ENCODE data around the gene CEACAM7.

CEACAM7 gene

DNA sequence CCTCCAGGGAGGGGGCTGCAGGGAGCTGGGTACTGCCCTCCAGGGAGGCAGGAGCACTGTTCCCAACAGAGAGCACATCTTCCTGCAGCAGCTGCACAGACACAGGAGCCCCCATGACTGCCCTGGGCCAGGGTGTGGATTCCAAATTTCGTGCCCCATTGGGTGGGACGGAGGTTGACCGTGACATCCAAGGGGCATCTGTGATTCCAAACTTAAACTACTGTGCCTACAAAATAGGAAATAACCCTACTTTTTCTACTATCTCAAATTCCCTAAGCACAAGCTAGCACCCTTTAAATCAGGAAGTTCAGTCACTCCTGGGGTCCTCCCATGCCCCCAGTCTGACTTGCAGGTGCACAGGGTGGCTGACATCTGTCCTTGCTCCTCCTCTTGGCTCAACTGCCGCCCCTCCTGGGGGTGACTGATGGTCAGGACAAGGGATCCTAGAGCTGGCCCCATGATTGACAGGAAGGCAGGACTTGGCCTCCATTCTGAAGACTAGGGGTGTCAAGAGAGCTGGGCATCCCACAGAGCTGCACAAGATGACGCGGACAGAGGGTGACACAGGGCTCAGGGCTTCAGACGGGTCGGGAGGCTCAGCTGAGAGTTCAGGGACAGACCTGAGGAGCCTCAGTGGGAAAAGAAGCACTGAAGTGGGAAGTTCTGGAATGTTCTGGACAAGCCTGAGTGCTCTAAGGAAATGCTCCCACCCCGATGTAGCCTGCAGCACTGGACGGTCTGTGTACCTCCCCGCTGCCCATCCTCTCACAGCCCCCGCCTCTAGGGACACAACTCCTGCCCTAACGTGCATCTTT lies 12.5 kb upstream of the CEACAM7 start:
- no peak for DNase-seq (ENCODE audit: low read depth in 3 of 3)

DNA sequence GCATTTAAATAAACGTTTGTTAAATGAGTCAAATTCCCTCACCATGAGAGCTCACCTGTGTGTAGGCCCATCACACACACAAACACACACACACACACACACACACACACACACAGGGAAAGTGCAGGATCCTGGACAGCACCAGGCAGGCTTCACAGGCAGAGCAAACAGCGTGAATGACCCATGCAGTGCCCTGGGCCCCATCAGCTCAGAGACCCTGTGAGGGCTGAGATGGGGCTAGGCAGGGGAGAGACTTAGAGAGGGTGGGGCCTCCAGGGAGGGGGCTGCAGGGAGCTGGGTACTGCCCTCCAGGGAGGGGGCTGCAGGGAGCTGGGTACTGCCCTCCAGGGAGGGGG lies 11.9 kb upstream of the CEACAM7 start:
- DNase-seq (ENCODE audit: low read depth in 3 of 3), result no peak

DNA sequence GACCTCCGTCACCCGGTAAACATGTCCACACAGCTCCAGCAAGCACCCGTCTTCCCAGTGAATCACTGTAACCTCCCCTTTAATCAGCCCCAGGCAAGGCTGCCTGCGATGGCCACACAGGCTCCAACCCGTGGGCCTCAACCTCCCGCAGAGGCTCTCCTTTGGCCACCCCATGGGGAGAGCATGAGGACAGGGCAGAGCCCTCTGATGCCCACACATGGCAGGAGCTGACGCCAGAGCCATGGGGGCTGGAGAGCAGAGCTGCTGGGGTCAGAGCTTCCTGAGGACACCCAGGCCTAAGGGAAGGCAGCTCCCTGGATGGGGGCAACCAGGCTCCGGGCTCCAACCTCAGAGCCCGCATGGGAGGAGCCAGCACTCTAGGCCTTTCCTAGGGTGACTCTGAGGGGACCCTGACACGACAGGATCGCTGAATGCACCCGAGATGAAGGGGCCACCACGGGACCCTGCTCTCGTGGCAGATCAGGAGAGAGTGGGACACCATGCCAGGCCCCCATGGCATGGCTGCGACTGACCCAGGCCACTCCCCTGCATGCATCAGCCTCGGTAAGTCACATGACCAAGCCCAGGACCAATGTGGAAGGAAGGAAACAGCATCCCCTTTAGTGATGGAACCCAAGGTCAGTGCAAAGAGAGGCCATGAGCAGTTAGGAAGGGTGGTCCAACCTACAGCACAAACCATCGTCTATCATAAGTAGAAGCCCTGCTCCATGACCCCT lies 11.3 kb upstream of the CEACAM7 start:
- no peak for DNase-seq (ENCODE audit: low read depth in 3 of 3)

DNA sequence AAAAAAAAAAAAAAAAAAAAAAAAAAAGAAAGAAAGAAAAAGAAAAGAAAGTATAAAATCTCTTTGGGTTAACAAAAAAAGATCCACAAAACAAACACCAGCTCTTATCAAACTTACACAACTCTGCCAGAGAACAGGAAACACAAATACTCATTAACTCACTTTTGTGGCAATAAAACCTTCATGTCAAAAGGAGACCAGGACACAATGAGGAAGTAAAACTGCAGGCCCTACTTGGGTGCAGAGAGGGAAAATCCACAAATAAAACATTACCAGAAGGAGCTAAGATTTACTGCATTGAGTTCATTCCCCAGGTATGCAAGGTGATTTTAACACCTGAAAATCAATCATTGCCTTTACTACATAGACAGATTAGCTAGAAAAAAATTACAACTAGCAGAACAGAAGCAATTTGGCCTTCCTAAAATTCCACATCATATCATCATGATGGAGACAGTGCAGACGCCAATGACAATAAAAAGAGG lies 10.7 kb upstream of the CEACAM7 start:
- no peak for DNase-seq (ENCODE audit: low read depth in 3 of 3)

DNA sequence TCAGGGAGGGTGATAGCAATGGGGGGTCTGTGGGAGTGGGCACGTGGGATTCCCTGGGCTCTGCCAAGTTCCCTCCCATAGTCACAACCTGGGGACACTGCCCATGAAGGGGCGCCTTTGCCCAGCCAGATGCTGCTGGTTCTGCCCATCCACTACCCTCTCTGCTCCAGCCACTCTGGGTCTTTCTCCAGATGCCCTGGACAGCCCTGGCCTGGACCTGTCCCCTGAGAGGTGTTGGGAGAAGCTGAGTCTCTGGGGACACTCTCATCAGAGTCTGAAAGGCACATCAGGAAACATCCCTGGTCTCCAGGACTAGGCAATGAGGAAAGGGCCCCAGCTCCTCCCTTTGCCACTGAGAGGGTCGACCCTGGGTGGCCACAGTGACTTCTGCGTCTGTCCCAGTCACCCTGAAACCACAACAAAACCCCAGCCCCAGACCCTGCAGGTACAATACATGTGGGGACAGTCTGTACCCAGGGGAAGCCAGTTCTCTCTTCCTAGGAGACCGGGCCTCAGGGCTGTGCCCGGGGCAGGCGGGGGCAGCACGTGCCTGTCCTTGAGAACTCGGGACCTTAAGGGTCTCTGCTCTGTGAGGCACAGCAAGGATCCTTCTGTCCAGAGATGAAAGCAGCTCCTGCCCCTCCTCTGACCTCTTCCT lies 9.3 kb upstream of the CEACAM7 start:
- no peak for DNase-seq (ENCODE audit: low read depth in 3 of 3)

DNA sequence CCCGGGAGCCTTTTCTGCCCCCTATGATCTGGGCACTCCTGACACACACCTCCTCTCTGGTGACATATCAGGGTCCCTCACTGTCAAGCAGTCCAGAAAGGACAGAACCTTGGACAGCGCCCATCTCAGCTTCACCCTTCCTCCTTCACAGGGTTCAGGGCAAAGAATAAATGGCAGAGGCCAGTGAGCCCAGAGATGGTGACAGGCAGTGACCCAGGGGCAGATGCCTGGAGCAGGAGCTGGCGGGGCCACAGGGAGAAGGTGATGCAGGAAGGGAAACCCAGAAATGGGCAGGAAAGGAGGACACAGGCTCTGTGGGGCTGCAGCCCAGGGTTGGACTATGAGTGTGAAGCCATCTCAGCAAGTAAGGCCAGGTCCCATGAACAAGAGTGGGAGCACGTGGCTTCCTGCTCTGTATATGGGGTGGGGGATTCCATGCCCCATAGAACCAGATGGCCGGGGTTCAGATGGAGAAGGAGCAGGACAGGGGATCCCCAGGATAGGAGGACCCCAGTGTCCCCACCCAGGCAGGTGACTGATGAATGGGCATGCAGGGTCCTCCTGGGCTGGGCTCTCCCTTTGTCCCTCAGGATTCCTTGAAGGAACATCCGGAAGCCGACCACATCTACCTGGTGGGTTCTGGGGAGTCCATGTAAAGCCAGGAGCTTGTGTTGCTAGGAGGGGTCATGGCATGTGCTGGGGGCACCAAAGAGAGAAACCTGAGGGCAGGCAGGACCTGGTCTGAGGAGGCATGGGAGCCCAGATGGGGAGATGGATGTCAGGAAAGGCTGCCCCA lies 8.5 kb upstream of the CEACAM7 start:
- DNase-seq (ENCODE audit: low read depth in 3 of 3), result no peak

DNA sequence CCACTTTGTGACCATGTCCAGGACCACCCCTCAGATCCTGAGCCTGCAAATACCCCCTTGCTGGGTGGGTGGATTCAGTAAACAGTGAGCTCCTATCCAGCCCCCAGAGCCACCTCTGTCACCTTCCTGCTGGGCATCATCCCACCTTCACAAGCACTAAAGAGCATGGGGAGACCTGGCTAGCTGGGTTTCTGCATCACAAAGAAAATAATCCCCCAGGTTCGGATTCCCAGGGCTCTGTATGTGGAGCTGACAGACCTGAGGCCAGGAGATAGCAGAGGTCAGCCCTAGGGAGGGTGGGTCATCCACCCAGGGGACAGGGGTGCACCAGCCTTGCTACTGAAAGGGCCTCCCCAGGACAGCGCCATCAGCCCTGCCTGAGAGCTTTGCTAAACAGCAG lies 7.7 kb upstream of the CEACAM7 start:
- DNase-seq (ENCODE audit: low read depth in 3 of 3), result no peak

DNA sequence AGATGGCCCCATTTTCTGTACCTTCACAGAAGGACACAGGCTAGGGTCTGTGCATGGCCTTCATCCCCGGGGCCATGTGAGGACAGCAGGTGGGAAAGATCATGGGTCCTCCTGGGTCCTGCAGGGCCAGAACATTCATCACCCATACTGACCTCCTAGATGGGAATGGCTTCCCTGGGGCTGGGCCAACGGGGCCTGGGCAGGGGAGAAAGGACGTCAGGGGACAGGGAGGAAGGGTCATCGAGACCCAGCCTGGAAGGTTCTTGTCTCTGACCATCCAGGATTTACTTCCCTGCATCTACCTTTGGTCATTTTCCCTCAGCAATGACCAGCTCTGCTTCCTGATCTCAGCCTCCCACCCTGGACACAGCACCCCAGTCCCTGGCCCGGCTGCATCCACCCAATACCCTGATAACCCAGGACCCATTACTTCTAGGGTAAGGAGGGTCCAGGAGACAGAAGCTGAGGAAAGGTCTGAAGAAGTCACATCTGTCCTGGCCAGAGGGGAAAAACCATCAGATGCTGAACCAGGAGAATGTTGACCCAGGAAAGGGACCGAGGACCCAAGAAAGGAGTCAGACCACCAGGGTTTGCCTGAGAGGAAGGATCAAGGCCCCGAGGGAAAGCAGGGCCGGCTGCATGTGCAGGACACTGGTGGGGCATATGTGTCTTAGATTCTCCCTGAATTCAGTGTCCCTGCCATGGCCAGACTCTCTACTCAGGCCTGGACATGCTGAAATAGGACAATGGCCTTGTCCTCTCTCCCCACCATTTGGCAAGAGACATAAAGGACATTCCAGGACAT lies 7.0 kb upstream of the CEACAM7 start:
- no peak for DNase-seq (ENCODE audit: low read depth in 3 of 3)

DNA sequence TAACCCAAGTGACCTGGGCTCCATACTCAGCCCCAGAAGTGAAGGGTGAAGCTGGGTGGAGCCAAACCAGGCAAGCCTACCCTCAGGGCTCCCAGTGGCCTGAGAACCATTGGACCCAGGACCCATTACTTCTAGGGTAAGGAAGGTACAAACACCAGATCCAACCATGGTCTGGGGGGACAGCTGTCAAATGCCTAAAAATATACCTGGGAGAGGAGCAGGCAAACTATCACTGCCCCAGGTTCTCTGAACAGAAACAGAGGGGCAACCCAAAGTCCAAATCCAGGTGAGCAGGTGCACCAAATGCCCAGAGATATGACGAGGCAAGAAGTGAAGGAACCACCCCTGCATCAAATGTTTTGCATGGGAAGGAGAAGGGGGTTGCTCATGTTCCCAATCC lies 6.1 kb upstream of the CEACAM7 start:
- DNase-seq (ENCODE audit: low read depth in 3 of 3), result no peak

DNA sequence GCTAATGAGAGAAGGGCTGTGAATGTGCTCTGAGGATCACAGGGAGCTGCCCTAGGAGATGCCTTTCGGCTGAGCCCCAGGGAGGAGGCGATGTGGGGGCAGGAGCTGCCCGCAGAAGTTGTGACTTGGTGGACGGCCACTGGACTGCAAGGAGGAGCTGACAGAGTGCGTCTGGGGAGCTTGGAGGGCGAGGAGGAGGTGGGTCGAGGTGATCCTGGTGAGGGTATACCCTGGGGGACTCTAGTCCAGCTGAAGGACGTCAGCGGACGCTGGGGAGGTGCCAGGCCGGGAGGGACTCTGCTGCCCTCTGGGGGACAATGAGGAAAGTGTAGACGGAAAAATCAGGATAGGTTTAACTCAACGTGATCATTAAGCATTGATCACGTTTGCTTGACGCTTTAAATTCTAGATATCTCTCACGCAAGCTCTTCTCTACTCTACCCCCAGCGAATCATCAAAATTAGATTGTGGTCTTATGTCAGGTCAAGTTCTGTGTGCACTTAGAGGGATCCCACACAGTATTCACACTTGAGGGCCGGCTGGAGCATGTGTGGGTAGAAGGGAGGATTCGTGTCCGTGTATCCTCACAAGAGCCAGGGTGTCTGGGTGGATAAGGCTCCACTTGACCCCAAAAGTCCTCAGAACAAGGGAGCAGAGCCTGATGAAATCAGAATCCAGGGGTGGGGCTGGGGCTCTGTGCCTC lies 3.3 kb upstream of the CEACAM7 start:
- DNase-seq (ENCODE audit: low read depth in 3 of 3), result peak in 1 of 3 experiments; percentile 14

DNA sequence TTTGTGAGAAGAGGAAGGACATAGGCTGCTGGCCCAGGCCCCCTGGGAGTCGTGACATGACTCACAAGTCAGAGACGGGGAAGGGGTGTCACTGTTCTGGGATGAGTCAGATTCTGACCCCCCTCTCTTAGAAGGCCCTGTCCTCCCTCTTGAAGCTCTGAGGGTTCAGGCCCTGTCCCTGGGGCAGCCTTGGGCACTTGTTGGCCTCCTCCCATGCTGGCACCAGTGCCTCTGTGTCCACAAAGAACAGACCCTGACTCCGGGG lies 2.7 kb upstream of the CEACAM7 start:
- no peak for DNase-seq (ENCODE audit: low read depth in 3 of 3)

DNA sequence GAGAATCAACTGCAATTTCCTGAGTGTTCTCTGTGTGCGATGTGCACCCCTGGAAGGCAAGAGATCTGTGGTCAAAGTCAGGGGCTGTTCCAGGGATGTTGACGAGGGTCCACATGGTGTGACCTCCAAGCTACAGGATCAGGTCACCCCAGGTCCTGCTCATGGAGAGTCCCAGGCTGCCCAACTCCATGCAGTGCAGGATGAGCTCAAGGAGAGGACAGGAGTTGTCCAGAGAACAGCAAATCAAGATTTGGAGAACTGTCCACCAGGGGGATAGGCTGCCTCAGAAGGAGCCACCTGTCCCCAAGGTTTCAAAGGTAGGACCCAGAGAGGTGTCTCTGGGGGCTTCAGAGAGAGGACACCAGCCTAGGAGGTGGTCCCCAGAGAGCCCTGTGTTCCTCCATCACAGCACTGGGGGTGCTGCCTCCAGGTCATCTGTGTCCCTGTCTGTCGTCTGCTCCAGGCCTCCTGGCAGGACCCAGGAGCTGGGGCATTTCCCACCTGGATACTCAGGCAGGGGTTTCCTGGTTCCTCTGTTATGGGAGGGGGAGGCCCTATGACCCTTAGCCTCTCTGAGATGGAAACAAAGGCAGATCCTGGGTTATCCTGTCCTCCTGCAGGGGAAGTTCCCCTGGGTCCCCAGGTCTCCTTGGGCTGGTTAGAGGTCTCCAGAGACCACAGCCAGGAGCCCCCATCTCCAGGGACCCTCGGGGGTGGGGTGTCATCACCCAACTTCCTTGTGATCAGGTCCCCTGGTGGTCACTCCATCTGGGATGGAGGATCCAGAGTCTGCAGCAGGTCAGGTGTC lies 2.1 kb upstream of the CEACAM7 start:
- no peak for DNase-seq (ENCODE audit: low read depth in 3 of 3)

DNA sequence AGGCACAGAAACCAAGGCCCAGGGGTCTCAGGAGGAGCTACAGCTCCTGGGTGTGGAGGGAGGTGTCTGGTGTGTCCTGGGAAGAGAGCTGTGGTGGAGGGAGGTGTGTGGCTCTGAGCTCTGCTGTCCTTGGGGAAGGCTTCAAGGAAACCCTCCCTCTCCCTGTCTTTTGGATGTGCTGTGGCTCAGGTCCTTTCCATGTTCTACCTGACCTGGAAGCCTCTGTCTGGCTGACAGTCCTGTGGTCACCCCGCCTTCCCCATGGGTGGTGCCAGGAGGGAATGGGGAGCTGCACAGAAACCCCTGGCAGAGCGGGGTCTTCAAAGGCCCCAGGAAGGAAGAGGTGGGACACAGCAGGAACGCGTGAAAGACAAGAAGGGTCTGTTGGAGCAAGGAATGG lies 617 bp upstream of the CEACAM7 start:
- no peak for DNase-seq (ENCODE audit: low read depth in 3 of 3)

DNA sequence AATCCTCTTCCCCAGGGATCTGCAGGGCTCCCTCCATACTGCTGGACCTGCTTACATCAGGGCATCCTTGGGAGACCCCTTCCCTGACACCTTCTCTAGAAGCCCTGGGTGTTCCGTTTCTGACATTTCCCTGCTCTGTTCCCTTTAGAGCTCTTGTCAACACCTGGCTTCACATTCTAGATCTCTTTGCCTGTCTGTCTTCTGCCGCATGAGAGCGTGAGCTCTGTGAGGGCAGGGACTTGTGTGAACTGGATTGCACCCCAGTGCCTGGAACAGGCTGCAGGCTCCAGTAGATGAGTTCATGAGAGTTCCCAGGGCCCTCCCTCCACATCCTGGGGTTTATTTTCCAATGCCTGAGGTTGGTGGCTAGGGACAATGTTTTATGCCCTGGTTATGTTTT lies 651 bp downstream of the CEACAM7 start:
- no peak for DNase-seq (ENCODE audit: low read depth in 3 of 3)

DNA sequence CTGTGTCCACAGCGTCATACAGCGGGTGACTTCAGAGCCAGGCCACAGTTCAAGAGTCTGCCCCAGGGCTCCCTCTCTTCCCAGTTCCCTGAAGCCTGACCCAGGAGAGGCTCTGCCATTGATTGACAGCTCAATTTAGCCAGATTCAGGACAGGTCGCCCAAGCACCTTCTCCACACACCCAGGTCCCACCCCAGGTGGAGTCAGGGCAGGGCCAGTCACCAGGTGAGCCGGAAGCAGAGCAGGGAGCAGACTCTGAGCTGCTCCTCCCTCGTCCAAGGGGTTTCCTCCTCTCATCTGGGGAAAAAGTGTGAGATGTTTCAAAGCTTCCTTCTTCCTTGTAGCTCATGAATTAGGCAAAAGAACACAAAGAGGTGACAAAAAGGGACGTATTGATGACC lies 5.6 kb downstream of the CEACAM7 start:
- DNase-seq (ENCODE audit: low read depth in 3 of 3), result no peak

DNA sequence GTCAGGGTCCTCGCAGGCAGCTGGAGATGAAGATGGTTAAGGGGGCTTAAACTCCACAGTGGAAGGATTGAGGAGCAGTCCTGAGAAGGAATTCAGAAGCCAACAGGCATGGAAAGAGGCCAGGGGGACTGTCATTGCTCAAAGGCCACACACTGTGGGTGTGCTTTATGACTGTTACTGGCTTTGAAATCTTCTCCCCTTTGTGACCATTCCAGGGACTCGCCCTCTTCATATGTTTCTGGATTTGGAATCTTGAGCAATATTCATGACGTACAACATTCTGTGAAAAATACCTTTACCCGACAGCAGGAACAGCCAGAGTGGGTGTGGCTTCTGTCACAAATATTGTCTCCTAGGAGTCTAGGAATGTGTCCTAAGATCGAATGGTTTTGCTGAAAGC lies 16.6 kb downstream of the CEACAM7 start:
- DNase-seq (ENCODE audit: low read depth in 3 of 3), result no peak

DNA sequence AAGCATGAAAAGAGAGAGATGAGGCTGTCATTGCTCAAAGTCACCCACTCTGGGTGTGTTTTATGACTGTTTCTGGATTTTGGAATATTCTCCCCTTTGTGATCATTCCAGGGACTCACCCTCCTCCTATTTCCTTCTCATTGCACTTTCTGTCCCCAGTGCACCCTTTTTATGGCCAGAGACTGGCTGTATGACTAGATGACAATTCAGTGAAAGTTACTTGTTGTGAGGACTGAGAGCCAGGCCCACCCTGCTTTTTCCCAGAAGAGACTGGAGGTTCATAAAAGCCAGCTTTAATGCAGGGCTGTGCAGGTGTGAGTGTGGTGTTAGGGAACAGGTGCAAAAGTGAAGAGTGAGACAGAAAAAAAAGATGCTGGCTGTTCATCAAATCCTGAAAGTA lies 17.3 kb downstream of the CEACAM7 start:
- no peak for DNase-seq (ENCODE audit: low read depth in 3 of 3)

DNA sequence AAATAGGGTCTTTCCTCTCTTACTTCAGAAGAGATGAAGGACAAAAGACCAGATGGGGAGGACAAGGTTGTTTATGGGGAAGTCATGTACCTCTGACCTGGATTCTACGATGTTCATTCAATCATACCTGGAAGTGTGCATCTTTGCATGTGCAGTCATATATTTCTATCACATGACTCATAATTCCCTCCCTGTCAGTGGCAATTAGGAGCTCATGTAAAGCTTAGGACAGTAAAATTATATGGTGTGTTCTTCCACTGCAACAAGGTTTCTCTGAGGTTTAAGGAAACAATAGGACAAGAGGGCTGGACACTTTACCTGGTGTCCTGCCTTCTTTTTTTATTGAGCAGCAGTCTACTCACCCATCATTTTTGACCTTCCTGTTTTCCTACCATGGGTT lies 19.8 kb downstream of the CEACAM7 start:
- no peak for DNase-seq (ENCODE audit: low read depth in 3 of 3)

DNA sequence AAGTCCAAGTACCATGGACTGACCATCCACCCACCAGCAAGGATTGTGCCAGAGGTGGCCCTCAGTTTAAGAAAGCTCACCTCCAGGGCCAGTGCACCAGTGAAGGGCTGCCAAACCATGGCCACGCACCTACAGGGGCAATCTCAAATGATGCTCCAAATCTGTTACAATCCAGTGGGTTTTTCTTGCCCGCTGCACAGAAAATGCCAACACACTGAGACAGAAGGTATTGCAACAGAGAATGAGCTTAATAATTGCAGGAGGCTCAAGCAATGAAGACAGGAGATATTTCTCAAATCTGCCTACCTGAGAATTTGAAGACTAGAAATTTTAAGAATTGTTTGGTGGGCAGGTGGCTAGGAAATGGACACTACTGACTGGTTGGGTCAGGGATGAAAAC lies 22.0 kb downstream of the CEACAM7 start:
- no peak for DNase-seq (ENCODE audit: low read depth in 3 of 3)

DNA sequence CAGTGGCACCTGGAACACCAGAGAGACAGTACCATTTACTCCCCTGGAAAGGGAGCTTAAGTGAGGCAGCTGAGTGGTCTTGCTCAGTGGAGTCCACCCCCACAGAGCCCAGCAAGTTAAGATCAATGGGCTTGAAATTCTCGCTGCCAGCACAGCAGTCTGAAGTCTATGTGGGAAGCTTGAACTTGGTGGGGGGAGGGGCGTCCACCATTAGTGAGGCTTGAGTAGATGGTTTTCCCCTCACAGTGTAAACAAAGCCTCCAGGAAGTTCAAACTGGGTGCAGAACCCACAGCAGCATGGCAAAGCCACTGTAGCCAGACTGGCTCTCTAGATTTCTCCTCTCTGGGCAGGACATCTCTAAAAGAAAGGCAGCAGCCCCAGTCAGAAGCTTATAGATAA lies 30.9 kb downstream of the CEACAM7 start:
- no peak for DNase-seq (ENCODE audit: low read depth in 3 of 3)
